Prostate gland (tissue), 2 donors: ENCODE data around the gene ADCY7. TPM values are rescaled to one million over a fixed set of nuclear protein-coding genes. Genes with fewer than 3 reads are reported as not detected.

Experiments
- DNase-seq: peaks from one replicate; pipeline ENCODE4 v3.0.0-alpha.2; 2019; ENCODE audit warnings: low spot score
- H3K27ac ChIP-seq, 2 donors: fragments of 200-600 bp; sonication (generic); 2 replicates each; pipeline ENCODE4 v1.5.1; 2017 to 2019
- H3K27me3 ChIP-seq: fragments of 200-600 bp; sonication (generic); replicated peaks from 2 replicates; pipeline ENCODE4 v1.5.1; 2019; ENCODE audit not compliant: insufficient read depth
- H3K36me3 ChIP-seq, 2 donors: fragments of 200-600 bp; sonication (generic); 1 replicate in 1 of 2; 2 replicates in 1 of 2; pipeline versions ENCODE4 v1.5.1 to v1.8.1; 2017 to 2019
- H3K4me1 ChIP-seq: fragments of 200-600 bp; sonication (generic); replicated peaks from 2 replicates; pipeline ENCODE4 v1.5.1; 2019
- H3K4me3 ChIP-seq, 2 donors: fragments of 200-600 bp; sonication (generic); 2 replicates each; pipeline ENCODE4 v1.5.1; 2017 to 2019
- H3K9me3 ChIP-seq: fragments of 200-600 bp; sonication (generic); 2 replicates; pipeline ENCODE4 v1.5.1; 2017
- CTCF ChIP-seq, 4 experiments: fragments of 200-600 bp in 2 of 4; fragments of 450-650 bp in 2 of 4; sonication (generic) in 2 of 4; IDR thresholded peaks; 1 replicate in 3 of 4; 2 replicates in 1 of 4; pipeline ENCODE4 v1.5.1; 2016 to 2019; ENCODE audit warnings: antibody characterized with exemption in 4 of 4, mild to moderate bottlenecking in 2 of 4, moderate library complexity in 2 of 4
- POLR2A ChIP-seq: fragments of 450-650 bp; IDR thresholded peaks from one replicate; pipeline ENCODE4 v1.6.1; 2016; ENCODE audit warnings: antibody characterized with exemption, mild to moderate bottlenecking
- POLR2AphosphoS5 ChIP-seq: sonication (generic); formaldehyde crosslinking; IDR thresholded peaks from one replicate; pipeline ENCODE4 v1.6.1; 2017; ENCODE audit warnings: antibody characterized with exemption
- WGBS: methylation state at CpG from one replicate; pipeline ENCODE4 v1.1.5; 2018; 5-methylcytosine and 5-hydroxymethylcytosine counted together
- intact Hi-C: fragments of 100-400 bp; cut with DNase I; formaldehyde crosslinking; loops from one replicate; pipeline ENCODE4 v1.14.2; 2022
- total RNA-seq, 2 donors: library from RNA; depleted of rRNA; stranded (reverse); fragments of >200 nt; gene quantifications; one replicate each; pipeline ENCODE4 v1.1.0, GENCODE V29; 2016

ADCY7 gene
- total RNA-seq, 2 donors from 2014 or later, result 2.0 to 10.9 TPM

GRCh38 chr16:50251375-50252081 lies 14.8 kb upstream of the ADCY7 start:
- H3K27me3 ChIP-seq, result no peaks in the 10 kb centered on the region
- H3K4me1 ChIP-seq, result no peaks in the 10 kb centered on the region
- no peaks in the 10 kb centered on the region for H3K36me3 ChIP-seq
- no peak overlapping the region for H3K4me3 ChIP-seq
- no peak for TF ChIP-seq POLR2AphosphoS5
- no peak for TF ChIP-seq POLR2A
- no peak for TF ChIP-seq CTCF (IDR thresholded peaks at IDR 0.05)
- H3K27ac ChIP-seq, result no peak overlapping the region
- WGBS, result 93% methylated on average over 15 of the region's 15 CpGs
- DNase-seq, result no peak
- no peaks in the 10 kb centered on the region for H3K9me3 ChIP-seq
- intact Hi-C loops, result no loop called here

GRCh38 chr16:50252082-50252611 lies 14.2 kb upstream of the ADCY7 start:
- no peak for DNase-seq
- intact Hi-C loops, result no loop called here

GRCh38 chr16:50252874-50253513 lies 13.4 kb upstream of the ADCY7 start:
- no peak for DNase-seq
- no peak overlapping the region for H3K4me3 ChIP-seq

More at GRCh38 chr16:50252082-50252611, 14.2 kb upstream of the ADCY7 start:
- WGBS, result 88% methylated on average over 8 of the region's 9 CpGs
- Histone ChIP-seq H3K4me3 (no peak overlapping the region), H3K4me1 (no peaks in the 10 kb centered on the region), H3K9me3 (no peaks in the 10 kb centered on the region), H3K27ac (no peak overlapping the region), H3K27me3 (no peaks in the 10 kb centered on the region), H3K36me3 (no peaks in the 10 kb centered on the region)
- TF ChIP-seq POLR2A (no peak), POLR2AphosphoS5 (no peak), CTCF (IDR thresholded peaks at IDR 0.05) (no peak)

GRCh38 chr16:50253514-50253910 lies 12.8 kb upstream of the ADCY7 start:
- TF ChIP-seq CTCF (IDR thresholded peaks at IDR 0.05) (no peak), POLR2AphosphoS5 (no peak), POLR2A (no peak)
- intact Hi-C loops, result no loop called here
- Histone ChIP-seq H3K4me1 (no peaks in the 10 kb centered on the region), H3K4me3 (no peak overlapping the region), H3K27me3 (no peaks in the 10 kb centered on the region), H3K27ac (no peak overlapping the region), H3K9me3 (no peaks in the 10 kb centered on the region), H3K36me3 (no peaks in the 10 kb centered on the region)
- WGBS, result 87% methylated on average over 8 of the region's 8 CpGs
- DNase-seq, result no peak

More at GRCh38 chr16:50252874-50253513, 13.4 kb upstream of the ADCY7 start:
- Histone ChIP-seq H3K36me3 (no peaks in the 10 kb centered on the region), H3K27ac (no peak overlapping the region), H3K9me3 (no peaks in the 10 kb centered on the region), H3K27me3 (no peaks in the 10 kb centered on the region), H3K4me1 (no peaks in the 10 kb centered on the region)
- intact Hi-C loops, result no loop called here
- TF ChIP-seq POLR2AphosphoS5 (no peak), CTCF (IDR thresholded peaks at IDR 0.05) (no peak), POLR2A (no peak)
- 85% methylated on average over 12 of the region's 12 CpGs for whole genome bisulfite sequencing
